ENCODE results near the gene SERPINB10. TPM values are rescaled to one million over a fixed set of nuclear protein-coding genes. Genes with fewer than 3 reads are reported as not detected.

SERPINB10 gene
- total RNA-seq, 4 donors from 2014 or later = 0.22 TPM; not detected in 3

- Histone ChIP-seq H3K4me3 (no peak overlapping the region), H3K4me1 (peaks cover 0 to 20% (median 6%) of the 10 kb centered on the region in 4 donors), H3K27me3 (no peaks in the 10 kb centered on the region), H3K9me3 (no peaks in the 10 kb centered on the region), H3K36me3 (peaks cover 0 to 69% (median 11%) of the 10 kb centered on the region in 3 donors), H3K27ac (no peak overlapping the region)
- 94 to 96% methylated on average over 3 of the region's 3 CpGs for WGBS, 2 donors
- TF ChIP-seq POLR2A (IDR thresholded peaks at IDR 0.05) = no peak
- TF ChIP-seq EP300 (IDR thresholded peaks at IDR 0.05) = no peak
- no peak for TF ChIP-seq CTCF (IDR thresholded peaks at IDR 0.05)
- DNase-seq (ENCODE audit: low spot score in 2 of 2) = no peak
Measured at GRCh38 chr18:63982361-63982760, 74.6 kb downstream of the SERPINB10 start.

Other genes starting within 250 kb of the SERPINB10 start
- not detected for gene SERPINB3, start 246.1 kb upstream of the SERPINB10 start, total RNA-seq
- not detected for gene SERPINB11, start 205.0 kb upstream of the SERPINB10 start, total RNA-seq
- not detected for gene SERPINB7, start 132.5 kb upstream of the SERPINB10 start, total RNA-seq
- not detected for gene SERPINB2, start 20.3 kb upstream of the SERPINB10 start, total RNA-seq
- gene HMSD, start 41.3 kb downstream of the SERPINB10 start, total RNA-seq = under 1 TPM in 2 of 4 donors, not detected in 2; 0.63 to 0.87 TPM
- gene SERPINB8, start 62.1 kb downstream of the SERPINB10 start, total RNA-seq = 10 to 100 TPM; 10.9 to 29.4 (median 17.9) TPM
- not detected for gene LINC00305, start 241.1 kb downstream of the SERPINB10 start, total RNA-seq